Measurements from ENCODE around the gene LYL1.

DNA sequence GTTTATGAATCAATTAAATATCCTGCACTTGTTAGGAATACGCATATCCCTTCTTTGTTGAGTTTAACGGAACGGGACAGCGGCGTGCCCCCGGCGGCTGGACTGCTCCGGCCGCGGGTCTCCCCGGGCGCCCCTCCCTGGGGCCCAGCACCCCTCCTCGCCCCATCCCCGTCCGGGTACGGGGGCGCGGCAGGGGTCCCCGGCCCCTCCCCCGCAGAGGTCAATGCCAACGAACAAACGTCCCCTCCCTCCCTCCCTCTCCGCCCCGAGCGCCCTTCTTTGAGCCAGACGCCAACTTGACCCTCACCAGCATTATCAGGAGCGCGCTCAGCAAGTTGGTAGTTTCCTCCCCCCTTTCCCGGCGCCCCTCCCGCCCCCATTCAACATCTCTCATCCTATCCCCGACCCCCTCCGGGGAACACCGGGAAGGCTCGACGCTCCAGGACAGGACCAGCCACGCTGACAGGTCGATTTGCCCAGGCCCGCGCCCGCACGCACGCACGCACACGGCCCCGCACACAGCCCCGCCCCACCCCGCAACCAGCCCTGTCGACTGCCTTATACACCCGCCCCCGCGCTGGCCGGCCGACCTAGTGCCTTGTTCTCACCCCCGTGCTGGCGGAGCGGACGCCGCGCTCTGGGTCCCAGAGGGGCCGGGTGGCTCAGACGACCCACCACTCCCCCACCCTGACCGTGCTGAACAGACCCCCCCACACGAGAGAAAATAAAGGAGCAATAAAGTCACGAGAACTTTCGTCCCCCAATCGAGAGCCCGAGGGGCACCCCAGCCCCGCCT is 5.0 kb downstream of the LYL1 start:
- TF ChIP-seq, protein P1, sequence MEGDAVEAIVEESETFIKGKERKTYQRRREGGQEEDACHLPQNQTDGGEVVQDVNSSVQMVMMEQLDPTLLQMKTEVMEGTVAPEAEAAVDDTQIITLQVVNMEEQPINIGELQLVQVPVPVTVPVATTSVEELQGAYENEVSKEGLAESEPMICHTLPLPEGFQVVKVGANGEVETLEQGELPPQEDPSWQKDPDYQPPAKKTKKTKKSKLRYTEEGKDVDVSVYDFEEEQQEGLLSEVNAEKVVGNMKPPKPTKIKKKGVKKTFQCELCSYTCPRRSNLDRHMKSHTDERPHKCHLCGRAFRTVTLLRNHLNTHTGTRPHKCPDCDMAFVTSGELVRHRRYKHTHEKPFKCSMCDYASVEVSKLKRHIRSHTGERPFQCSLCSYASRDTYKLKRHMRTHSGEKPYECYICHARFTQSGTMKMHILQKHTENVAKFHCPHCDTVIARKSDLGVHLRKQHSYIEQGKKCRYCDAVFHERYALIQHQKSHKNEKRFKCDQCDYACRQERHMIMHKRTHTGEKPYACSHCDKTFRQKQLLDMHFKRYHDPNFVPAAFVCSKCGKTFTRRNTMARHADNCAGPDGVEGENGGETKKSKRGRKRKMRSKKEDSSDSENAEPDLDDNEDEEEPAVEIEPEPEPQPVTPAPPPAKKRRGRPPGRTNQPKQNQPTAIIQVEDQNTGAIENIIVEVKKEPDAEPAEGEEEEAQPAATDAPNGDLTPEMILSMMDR (IDR thresholded peaks at IDR 0.05), result no peak
- TF ChIP-seq POLR2A (IDR thresholded peaks at IDR 0.05), result no peak
- no peak for TF ChIP-seq POLR2AphosphoS5 (IDR thresholded peaks at IDR 0.05)
